T1000 (cell line): ENCODE data around the gene TFDP1.
A peak's percentile ranks its signal among the peaks of the same experiment; 100 is the strongest.

ENCODE experiments used
- DNase-seq: peaks from one replicate; lab custom pipeline; 2025; ENCODE audit warnings: mixed read lengths; lab: John Stamatoyannopoulos, UW

Gene TFDP1

GRCh38 chr13:113634279-113635047 is 49.9 kb downstream of the TFDP1 start:
- DNase-seq = no peak

GRCh38 chr13:113635048-113635420 is 50.5 kb downstream of the TFDP1 start:
- DNase-seq = no peak

- no peak for DNase-seq
Measured at GRCh38 chr13:113635709-113636108, 51.2 kb downstream of the TFDP1 start.

DNA sequence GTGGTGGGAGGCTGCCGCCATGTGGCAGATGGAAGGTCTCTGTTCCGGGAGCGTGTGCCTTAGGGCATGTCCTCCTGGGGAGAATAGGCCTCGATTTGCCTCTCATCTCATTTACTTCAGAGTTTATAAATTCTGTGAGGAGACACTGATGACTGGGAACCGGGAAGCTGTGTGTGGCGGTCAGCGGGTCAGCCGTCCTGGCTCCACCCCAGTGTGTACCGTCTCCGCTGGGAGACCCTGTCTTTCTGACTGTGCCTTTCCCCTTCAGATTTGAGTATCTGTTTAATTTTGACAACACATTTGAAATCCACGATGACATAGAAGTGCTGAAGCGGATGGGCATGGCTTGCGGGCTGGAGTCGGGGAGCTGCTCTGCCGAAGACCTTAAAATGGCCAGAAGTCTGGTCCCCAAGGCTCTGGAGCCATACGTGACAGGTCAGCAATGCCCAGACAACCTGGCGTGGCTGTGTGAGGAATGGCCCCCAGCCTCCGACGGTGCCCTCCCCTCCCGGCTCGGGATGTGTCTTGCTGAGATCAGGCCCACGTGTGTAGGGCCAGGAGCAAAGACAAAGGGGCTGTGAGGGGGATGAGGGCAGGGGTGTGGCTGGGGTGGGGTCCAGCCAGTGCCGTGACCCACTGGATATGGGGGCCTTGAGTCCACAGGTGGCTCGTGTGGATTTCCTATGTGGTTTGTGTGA is 51.9 kb downstream of the TFDP1 start:
- DNase-seq = no peak

DNA sequence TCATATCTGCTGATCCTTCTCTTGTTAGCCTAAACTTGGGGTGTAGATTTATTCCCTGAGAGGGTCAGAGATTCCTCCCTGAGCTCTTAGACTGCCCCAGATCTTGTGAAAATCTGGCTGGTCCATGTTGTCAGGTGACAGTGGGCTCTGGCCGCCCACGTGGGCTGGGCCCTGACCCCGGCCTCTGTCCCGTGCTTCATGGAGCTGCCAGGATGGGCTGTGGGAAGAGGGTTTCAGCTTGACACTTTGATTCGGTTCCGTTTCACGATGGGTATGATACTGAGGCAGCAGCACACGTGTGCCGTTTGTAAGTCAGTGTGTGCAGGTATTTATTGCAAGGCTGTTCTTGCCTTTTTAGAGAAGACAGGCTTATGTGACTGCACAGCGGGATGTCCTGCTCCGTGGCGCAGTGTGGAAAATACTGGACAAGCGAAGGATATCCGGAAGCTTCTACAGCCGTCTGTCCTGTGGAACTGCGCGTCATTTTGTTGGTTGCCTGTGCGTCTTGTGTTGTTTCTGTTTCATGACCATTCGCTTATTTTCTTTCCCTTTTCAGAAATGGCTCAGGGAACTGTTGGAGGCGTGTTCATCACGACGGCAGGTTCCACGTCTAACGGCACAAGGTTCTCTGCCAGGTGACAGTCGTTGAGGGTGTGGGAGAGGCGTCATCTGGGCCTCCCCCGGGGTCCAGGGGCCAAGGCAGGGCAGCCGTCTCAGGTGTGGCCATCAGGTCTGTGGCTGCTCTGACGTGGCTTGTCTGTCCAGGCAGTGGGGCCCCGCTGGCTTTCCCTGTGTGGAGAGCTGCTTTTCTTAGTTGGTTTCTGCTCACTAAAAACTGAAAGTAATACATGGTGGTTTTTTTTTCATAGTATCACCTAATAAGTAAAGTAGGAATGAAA is 53.0 kb downstream of the TFDP1 start:
- DNase-seq = no peak

GRCh38 chr13:113638173-113638746 is 53.7 kb downstream of the TFDP1 start:
- no peak for DNase-seq

DNA sequence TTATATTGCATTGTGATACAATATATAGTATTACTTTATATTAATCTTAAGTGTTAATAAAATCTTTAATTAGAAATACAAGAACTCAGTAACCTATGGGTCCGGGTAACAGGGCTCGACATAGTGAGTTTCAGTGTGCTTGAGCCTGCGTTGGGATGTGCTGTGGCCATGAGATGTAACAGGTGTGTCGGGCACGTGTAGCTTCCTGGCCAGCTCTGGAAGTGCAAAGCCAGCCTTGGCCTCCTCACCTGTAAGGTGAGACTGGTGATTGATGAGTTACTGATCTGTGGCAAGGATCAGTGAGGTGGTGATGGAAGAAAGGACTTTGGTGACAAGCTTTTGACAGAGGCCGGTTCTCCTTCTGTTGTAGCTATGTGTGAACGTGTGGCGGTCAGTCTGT is 54.3 kb downstream of the TFDP1 start:
- DNase-seq = no peak

- DNase-seq = no peak
Measured at GRCh38 chr13:113639616-113640262, 55.2 kb downstream of the TFDP1 start.

GRCh38 chr13:113641426-113641825 is 56.9 kb downstream of the TFDP1 start:
- no peak for DNase-seq

DNA sequence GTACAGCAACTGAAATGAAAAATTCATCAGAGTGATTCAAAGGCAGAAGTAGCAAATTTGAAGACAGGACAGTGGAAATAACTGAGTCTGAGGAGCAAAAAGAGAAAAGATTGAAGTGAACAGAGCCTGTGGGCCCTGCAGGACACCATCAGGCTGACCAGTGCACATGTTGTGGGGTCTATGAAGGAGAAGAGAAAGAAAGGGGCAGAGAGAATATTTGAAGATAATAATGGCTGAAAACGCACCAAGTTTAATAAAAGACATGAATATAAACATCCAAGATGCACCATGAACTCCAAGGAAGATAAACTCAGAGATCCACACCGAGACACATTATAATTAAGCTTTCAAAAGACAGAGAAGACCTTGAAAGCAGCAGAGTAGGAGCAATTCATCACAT is 58.0 kb downstream of the TFDP1 start:
- DNase-seq = no peak

DNA sequence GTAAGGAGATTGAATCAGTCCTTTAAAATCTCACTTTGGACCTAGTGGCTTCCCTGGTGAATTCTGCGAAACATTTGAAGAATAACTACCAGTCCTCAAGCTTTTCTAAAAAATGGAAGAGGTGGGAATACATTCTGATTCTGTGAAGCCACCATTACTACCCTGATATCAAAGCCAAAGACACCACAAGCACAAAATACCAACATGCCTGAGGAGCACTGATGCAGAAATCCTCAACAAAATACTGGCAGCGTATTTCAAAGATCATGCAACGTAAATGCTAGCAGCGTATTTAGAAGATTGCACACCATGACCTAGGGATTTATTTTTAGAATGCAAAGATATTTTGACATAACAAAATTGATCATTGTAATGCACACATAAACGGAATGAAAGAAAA is 59.0 kb downstream of the TFDP1 start:
- no peak for DNase-seq

GRCh38 chr13:113644800-113645199 is 60.2 kb downstream of the TFDP1 start:
- no peak for DNase-seq

DNA sequence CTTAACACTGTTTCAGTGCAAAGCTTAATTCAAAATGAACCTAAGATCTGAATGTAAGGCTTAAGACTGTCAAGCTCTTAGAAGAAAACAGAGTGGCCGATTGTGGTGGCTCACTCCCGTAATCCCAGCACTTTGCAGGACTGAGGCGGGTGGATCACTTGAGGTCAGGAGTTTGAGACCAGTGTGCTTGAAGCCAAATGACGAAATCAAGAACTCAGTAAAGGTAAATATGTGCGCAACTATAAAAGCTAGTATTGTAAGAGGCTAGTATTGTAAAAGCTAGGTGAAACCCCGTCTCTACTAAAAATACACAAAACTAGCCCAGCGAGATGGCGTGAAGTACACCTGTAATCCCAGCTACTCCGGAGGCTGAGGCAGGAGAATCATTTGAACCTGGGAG is 60.8 kb downstream of the TFDP1 start:
- DNase-seq = no peak

DNA sequence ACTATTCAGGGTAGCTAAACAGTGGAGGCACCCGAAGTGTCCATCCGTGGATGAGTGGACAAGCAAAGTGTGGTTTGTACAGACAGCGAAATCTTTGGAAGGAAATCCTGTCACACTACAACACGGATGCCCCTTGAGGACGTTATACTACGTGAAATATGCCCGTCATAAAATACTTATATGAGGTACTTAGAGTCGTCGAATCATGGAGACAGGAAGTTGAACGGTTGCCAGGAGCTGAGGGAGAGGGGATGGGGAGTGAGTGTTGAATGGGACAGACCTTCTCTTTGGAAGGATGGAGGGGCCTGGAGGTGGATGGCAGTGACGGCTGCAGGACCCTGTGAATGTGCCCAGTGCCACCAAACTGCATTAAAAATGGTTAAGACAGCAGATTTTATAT is 61.8 kb downstream of the TFDP1 start:
- DNase-seq = no peak

- DNase-seq = no peak
Measured at GRCh38 chr13:113646921-113647340, 62.4 kb downstream of the TFDP1 start.

DNA sequence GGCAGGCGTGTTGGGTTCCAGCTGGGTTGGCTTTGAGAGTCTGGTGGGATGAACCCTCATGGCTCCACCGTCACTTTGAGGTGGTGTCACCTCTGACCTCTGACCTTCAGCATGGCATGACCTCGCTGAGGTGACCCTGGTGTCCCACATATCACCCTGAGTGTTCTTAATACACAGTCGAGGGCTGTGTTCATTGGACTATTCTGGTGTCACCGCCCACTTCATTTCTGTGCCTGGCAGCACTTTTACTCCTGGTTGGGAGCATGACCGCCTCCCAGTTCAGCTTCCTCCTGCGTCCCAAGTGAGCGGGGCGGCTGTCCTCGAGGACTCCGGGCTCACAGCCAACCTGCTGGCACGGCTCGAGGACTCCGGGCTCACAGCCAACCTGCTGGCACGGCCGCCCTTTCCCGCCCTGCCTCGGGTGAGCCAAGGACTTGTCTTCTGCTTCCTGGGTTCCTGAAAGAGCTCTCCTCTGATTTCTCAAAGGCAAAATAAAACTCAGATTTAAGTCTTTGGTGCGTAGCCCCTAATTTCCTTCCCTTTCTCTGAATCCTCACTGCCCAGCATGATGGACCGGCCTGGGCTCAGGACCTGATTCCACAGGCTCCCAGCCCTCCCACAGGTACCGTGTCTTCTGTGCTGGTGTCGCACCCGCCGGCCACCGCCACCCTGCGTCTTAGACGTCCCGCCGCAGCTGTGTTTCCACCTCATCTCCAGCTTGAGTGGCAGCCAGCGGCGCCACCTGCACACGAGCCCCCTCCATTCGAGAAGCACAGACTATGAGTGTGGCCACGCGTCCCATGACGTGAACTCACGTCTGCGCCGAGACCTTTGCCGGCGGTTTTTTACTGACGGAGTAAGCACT is 63.0 kb downstream of the TFDP1 start:
- DNase-seq = peak; percentile 56

DNA sequence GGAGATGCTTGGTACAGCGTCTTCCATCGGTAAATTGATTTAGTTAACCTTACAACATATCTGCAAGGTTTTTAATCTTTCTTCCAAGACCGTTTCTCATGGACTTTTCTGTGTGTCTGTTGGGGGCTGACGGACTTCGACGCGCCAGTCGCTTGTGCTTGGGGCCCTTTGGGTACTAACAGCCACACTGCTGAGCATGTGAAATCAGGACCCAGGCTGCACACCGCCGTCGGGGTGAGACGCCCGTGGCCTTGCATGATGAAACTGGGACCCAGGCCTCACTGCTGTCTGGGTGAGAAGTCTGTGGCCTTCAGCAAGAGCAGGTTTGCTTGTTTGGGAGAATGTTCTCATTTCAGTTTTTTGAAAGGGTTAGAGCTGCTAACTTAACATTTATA is 63.7 kb downstream of the TFDP1 start:
- DNase-seq = no peak

GRCh38 chr13:113649212-113649611 is 64.7 kb downstream of the TFDP1 start:
- no peak for DNase-seq

- DNase-seq = no peak
Measured at GRCh38 chr13:113650275-113650674, 65.7 kb downstream of the TFDP1 start.

GRCh38 chr13:113650731-113651148 is 66.2 kb downstream of the TFDP1 start:
- DNase-seq = no peak
